ENCODE data around the gene TGM2.
"Not testable (repeated sequence)": the region's sequence is repeated elsewhere in the genome, so short reads cannot be mapped to it uniquely, and the experiment has no call there.

TGM2 gene

GRCh38 chr20:38111366-38112232, 53.5 kb downstream of the TGM2 start:
- DNase-seq = no peak

DNA sequence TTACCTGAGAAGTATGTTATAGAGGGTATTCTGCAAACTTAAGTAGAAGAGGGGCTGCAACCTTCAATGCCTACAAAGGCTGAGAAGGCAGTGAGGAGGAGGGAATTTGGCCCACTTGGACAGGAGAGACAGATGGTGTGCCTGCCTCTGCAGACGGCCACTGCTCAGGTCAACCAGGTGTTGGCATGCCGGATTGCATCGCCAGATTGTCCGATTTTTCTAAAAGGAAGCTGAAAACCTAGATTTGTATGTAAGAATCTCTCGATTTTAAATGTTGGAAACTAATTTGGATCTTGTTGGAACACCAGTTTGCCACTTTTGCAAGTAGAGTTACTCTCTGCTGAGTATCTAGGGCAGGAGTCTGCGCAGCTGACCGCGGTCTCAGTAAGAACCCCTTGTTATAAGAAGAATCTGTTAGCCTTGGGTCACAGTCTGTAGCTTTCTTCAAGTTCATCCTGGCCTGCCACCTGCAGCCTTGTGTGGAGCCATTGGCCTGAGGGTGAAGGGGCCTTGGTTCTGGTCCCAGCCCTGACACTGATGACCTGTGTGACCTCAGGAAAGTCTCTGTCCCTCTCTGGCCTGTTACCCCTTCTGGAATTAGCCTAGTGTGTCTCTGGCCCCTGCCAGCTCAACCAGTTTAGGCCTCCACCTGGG, 54.4 kb downstream of the TGM2 start:
- no peak for DNase-seq

DNA sequence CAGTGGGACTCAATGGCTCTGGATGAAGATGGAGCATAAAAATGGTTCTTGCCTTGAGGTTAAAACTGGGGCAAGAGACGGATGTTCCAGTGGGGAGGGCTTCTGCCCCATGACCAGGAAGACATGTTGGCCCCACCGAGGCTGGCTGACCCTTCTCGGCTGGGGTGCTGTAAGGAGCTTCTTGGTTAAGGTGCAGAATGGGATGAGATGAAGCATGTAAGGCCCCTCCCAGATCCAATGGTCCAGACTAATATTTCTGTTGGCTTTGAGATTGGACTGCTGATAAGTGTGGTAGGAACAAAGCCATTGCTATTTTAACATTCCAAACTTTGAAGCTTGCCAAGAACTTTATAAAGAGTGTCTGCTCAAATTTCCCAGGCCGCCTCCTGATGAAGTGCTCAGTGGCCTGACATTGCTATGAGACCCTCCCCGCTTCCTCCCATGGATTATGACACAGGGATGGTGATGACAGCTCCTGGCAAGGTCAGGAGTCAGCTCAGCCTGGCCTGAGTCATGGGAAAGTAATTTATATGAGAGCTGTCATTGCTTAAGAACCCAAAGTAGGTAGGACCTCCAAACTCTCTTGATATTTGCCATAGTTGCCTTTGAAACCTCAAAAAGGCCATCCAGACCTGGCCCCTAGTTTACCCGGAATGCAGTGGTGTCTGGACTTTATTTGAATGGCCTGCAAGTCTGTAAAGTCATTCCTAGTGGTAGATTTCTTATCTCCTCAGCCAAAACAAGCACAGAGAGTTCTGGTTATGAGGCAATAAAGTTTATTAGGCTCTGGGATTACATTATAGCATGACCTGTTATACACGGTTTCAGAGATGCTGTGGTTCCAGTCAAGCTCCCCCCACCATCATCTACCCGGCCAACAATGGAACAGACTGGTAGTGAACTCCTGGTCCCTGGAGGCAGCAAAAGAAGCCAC, 55.2 kb downstream of the TGM2 start:
- DNase-seq = no peak

DNA sequence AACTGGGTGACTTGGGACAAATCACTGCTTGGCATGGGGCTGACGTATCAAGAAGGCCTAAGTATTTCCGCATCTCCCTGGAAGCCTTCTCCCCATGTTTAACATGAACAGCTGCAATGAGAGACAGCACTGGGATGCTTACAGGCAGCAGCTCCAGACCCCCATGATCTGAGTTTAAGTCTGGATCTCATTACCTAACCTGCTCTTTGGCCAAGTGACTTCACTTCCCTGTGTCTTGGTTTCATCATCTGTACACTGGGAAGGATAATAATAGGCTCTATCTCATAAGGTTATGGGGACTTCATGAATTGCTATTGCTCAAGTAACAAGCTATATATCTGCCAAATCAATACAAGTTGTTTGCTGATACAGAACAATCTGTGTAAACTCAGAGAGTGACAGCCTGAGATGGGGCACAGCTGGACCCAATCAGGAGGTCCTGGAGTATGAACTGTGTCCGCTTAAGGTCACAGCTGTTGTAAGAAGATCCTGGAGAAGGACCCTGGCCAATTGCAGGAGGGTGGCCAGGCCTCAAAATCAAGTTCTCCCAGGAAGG, 56.0 kb downstream of the TGM2 start:
- peak; percentile 16 for DNase-seq

DNA sequence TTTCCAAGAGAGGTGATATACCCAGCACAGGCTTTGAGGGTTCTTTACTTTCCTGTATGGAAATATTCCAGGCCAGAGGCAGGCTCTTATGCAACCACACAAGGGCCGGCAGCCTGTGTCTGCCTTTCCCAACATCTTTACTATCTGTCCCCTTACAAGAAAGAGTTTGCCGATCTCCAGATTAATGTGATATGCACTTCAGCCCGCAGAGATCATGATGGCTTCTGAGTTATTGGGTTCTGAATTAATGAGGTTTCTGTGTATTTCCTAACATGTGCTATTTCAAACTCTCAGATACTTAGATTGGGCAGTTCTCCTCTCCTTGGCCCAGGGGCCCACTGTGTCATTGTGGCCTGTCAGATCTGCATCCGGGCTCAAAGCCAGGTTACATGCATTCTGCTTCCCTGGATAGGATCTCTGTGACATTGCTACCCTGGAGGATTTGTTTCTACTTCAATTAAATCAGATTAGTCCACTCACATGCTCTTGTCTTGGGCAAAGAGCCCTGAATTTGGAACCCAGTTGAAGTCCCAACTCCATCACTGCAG, 56.6 kb downstream of the TGM2 start:
- no peak for DNase-seq

- not testable (repeated sequence) for DNase-seq
Observed at GRCh38 chr20:38107916-38108315, 57.2 kb downstream of the TGM2 start.

GRCh38 chr20:38107386-38107785, 57.7 kb downstream of the TGM2 start:
- DNase-seq = not testable (repeated sequence)

GRCh38 chr20:38106461-38106860, 58.6 kb downstream of the TGM2 start:
- DNase-seq = no peak

DNA sequence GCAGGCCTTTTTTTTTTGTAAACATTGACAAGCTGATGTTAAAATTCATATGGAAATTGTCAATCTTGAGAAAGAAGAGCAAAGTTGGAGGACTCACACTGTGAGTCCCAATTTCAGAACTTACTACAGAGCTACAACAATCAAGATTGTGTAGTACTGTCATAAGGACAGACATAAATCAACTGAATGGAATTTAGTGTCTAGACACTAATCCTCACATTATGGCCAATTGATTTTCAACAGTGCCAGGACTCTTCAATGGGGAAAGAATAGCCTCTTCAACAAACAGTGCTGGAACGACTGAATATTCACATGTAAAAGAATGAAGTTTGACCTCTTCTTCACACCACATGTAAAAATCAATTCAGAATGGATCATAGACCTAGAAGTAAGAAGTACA, 60.8 kb downstream of the TGM2 start:
- DNase-seq = no peak

- not testable (repeated sequence) for DNase-seq
Observed at GRCh38 chr20:38102206-38102605, 62.9 kb downstream of the TGM2 start.

DNA sequence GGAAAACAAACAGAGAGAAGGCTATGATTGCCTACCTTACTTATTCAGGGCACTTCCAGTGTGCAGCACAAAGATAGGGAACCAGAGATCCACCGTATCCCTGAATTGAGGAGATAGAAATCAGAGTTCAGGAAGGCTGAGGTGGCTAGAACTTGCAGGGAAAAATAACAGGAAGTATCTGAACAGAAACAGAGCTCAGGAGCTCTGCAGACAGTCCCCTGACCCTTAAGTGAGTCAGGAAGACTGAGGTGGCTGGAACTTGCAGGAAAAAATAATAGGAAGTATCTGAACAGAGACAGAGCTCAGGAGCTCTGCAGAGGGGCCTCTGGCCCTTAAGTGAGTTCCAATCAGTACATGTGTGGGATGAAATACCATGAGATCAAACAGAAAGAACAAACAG, 66.1 kb downstream of the TGM2 start:
- DNase-seq = no peak

GRCh38 chr20:38095017-38095686, 69.9 kb downstream of the TGM2 start:
- DNase-seq = no peak

DNA sequence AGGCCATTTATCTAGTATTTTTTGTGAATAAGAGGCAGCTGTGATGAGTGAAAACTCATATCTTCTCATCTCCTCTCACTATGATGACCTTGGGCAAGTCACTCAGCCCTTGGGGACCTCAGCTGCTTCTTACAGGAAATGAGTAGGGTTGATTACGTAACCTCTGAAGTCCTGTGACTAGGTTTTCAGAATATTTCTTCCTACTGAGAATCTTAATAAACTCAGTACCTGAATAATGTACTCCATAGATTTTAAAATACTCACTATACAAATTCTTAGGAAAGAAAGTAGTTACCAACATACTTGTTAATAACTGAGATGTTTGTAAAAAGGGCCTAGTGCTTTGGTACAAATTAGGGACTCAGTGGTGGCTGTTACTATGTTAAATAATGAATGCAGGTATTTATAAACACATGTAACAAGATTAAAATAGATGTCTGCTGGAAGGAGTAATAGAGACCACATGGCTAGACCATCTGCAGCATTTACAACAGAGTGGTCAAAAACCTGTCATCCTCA, 70.6 kb downstream of the TGM2 start:
- DNase-seq = peak; percentile 81

DNA sequence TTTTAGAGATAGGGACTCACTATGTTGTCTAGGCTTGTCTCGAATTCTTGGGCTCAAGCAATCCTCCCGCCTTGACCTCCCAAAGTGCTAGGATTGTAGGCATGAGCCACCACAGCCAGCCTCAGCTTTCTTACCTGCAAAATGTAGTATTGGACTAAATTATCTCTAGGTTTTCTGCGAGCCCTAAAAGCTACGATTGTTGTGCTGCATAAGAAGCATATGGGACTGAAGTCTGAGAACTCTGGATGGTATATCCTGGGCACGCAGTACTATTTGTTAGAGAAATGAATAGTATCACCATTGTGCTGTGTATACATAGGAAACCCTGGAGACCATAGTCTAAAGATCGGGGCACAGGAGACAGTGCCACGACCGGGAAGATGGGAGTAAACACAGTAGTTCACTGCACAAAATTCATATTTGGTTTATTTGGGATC, 71.4 kb downstream of the TGM2 start:
- DNase-seq = no peak

DNA sequence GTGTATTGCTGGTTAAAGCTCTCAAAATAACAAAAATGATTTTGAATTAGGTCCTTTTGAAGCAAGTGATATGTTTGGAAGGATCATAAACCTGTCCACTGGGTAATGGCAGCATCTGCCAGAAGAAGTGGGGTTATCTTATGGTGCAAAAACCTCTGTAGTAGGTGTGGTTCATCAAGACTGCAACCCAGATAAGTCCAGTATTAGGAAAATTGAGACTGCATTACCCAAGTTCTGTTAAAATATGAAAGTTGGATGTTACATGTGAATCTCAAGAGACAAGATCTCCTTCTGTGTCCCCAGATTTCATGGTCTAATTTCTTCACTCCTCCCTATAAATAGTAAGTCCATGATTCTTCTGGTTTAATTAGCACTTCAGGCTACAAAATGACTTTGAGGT, 72.2 kb downstream of the TGM2 start:
- DNase-seq = no peak

GRCh38 chr20:38092260-38092857, 72.7 kb downstream of the TGM2 start:
- DNase-seq = no peak

DNA sequence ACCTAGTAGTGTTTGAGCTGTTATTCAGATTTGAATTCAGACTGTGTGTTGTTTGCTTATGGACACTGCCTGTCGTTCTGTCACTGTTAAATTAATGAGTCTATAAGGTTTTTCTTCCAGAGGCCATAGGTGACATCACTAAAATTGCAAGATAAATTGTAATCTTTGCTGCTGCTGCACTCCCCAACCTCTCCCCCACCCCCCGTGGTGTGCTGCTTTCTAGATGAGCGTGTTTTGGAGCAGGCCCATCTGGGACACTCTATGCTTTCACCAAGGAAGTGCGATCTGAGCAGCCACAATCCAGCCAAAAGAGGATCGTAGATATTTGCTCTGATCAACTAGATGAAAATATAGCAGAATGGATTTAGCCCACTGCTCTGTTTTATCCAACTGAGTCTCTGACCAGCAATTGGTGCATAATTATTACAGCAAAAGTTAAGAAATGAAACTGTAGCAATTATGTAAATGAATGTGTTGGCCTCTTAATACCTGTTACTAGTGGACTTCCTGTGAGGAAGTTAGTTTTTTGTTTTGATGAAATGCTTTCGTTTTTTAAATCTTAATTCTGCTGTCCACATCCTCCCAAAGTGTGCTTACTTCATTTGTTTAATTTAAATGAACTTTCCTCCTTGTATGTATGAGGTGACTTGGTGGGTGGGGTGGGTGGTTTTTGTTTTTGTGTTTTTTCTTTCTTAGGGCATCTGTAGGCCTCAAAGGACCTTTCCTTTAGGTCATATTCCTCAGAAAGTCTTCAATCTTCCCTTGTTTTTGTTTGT, 73.4 kb downstream of the TGM2 start:
- peak; percentile 14 for DNase-seq

DNA sequence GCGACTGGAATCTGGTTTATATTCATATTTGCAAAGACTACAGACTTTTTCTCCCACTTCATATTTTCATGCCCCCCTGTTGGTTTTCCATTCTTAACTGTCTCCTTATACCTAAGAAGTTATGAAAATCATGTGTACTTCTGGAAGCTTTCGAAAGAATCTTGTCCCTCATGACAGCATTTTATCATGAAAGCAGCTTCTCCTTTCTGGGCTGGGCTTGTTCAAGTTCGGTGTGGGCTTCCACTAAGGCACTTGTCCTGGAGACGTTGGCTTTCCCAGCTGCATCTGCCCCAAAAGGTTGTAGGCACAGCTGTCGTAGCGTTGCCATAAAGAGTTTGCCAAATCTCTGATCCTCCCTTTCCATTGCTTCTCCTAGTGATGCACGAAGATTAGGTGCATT, 75.0 kb downstream of the TGM2 start:
- DNase-seq = no peak

DNA sequence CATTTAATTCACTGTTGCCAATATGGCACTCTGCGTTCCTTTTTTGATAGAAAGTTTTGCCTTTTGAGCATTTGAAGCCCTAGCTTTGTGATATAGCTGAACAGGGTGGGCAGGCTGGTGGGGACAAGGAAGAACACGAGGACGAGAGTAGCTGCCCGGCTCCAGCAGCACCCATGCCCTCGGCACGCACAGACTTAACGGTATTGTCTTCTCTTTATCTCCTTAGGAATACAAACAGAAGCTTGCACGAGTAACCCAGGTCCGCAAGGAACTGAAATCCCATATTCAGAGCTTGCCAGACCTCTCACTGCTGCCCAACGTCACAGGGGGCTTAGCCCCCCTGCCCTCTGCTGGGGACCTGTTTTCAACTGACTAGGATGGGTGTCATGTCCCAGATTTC, 75.6 kb downstream of the TGM2 start:
- DNase-seq = no peak

DNA sequence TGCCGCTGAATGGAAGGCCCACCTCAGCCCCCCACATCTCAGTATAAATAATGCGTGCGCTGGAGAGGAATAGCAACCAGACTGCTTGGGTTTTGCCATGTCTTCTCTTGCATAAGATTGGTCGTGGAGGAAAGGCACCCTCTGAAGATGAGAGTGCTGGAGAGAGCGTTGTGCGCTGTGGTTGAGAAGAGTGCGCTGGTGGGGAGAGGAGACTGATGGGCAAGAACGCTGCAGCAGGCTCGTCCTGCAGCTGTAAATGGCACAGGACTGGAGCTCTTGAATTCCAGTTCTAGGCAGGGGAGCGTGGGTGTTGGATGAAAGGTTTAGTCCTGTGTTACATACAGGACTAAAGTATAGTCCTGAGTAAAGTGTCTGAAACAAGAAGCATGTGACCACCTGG, 80.0 kb downstream of the TGM2 start:
- no peak for DNase-seq

Data from MV-4-11 (cell line).